HK-2 (cell line): Measurements from ENCODE around the gene SMCHD1.
"Not testable (repeated sequence)": the region's sequence is repeated elsewhere in the genome, so short reads cannot be mapped to it uniquely, and the experiment has no call there.

Experiments
- DNase-seq: peaks from one replicate; pipeline ENCODE4 v3.0.0-alpha.2; 2018; ENCODE audit not compliant: unreplicated experiment

The SMCHD1 gene

GRCh38 chr18:2852460-2852859 lies 196.9 kb downstream of the SMCHD1 start:
- not testable (repeated sequence) for DNase-seq

GRCh38 chr18:2853173-2853925 lies 197.8 kb downstream of the SMCHD1 start:
- no peak for DNase-seq

GRCh38 chr18:2853926-2854664 lies 198.6 kb downstream of the SMCHD1 start:
- no peak for DNase-seq
